HG02970 (cell line): ENCODE measurements around the gene ZC3H6.
"Not testable (repeated sequence)": the region's sequence is repeated elsewhere in the genome, so short reads cannot be mapped to it uniquely, and the experiment has no call there.

Source experiments
- ATAC-seq: cut with Tn5 transposase; IDR thresholded peaks from one replicate; pipeline ENCODE4 v1.9.1; 2021; ENCODE audit warnings: mild to moderate bottlenecking, moderate library complexity, moderate number of reproducible peaks; ENCODE audit not compliant: unreplicated experiment, low FRiP score

The ZC3H6 gene

GRCh38 chr2:112321375-112322320, 46.3 kb downstream of the ZC3H6 start:
- no peak for ATAC-seq

GRCh38 chr2:112322919-112323318, 47.5 kb downstream of the ZC3H6 start:
- no peak for ATAC-seq

GRCh38 chr2:112332123-112332696, 56.8 kb downstream of the ZC3H6 start:
- no peak for ATAC-seq

GRCh38 chr2:112335600-112335999, 60.2 kb downstream of the ZC3H6 start:
- ATAC-seq, result no peak

GRCh38 chr2:112339986-112340385, 64.6 kb downstream of the ZC3H6 start:
- no peak for ATAC-seq

GRCh38 chr2:112340475-112341267, 65.3 kb downstream of the ZC3H6 start:
- no peak for ATAC-seq

GRCh38 chr2:112342067-112342550, 66.7 kb downstream of the ZC3H6 start:
- ATAC-seq, result no peak

GRCh38 chr2:112343827-112344585, 68.6 kb downstream of the ZC3H6 start:
- no peak for ATAC-seq

GRCh38 chr2:112345030-112346027, 69.9 kb downstream of the ZC3H6 start:
- ATAC-seq, result no peak

GRCh38 chr2:112352292-112352691, 76.9 kb downstream of the ZC3H6 start:
- ATAC-seq, result not testable (repeated sequence)

GRCh38 chr2:112352809-112353603, 77.6 kb downstream of the ZC3H6 start:
- not testable (repeated sequence) for ATAC-seq

GRCh38 chr2:112354335-112354734, 78.9 kb downstream of the ZC3H6 start:
- ATAC-seq, result not testable (repeated sequence)

- ATAC-seq, result not testable (repeated sequence)
Observed at GRCh38 chr2:112360055-112360454, 84.7 kb downstream of the ZC3H6 start.
